Ovary (tissue), 9 donors: ENCODE data around the gene UBE2H. TPM values are rescaled to one million over a fixed set of nuclear protein-coding genes. Genes with fewer than 3 reads are reported as not detected.
"Not testable (repeated sequence)": the region's sequence is repeated elsewhere in the genome, so short reads cannot be mapped to it uniquely, and the experiment has no call there.

ENCODE experiments used
- DNase-seq, 5 donors: peaks; one replicate each; pipeline ENCODE4 v3.0.0-alpha.2; 2019 to 2020
- H3K27ac ChIP-seq, 2 donors: fragments of 200-600 bp; one replicate each; pipeline versions ENCODE4 v1.5.1 to v1.8.0; 2019 to 2022
- H3K27me3 ChIP-seq: fragments of 200-600 bp; one replicate; pipeline ENCODE4 v1.8.0; 2022
- H3K36me3 ChIP-seq: fragments of 200-600 bp; sonication (generic); one replicate; pipeline ENCODE4 v1.5.1; 2019
- H3K4me1 ChIP-seq: one replicate; pipeline ENCODE4 v1.8.1; 2013; ENCODE audit warnings: mild to moderate bottlenecking, moderate library complexity; ENCODE audit not compliant: insufficient read depth
- H3K4me3 ChIP-seq: fragments of 200-600 bp; sonication (generic); one replicate; pipeline ENCODE4 v1.5.1; 2017
- H3K9me3 ChIP-seq, 2 donors: fragments of 200-600 bp in 1 of 2; sonication (generic) in 1 of 2; one replicate each; pipeline versions ENCODE4 v1.5.1 to v1.8.1; 2013 to 2019; ENCODE audit warnings: mild to moderate bottlenecking in 1 of 2, moderate library complexity in 1 of 2
- EP300 ChIP-seq: sonication (generic); formaldehyde crosslinking; IDR thresholded peaks from one replicate; pipeline ENCODE4 v1.6.1; 2017; ENCODE audit warnings: antibody characterized with exemption
- POLR2A ChIP-seq: fragments of 450-650 bp; IDR thresholded peaks from one replicate; pipeline ENCODE4 v1.6.1; 2017; ENCODE audit warnings: antibody characterized with exemption, mild to moderate bottlenecking, moderate library complexity
- WGBS, 3 donors: extraction: QIAGEN DNeasy Blood & Tissue Kit in 1 of 3; methylation state at CpG; one replicate each; pipeline versions ENCODE4 v1.1.5 to v1.1.7; 2013 to 2017; 5-methylcytosine and 5-hydroxymethylcytosine counted together
- intact Hi-C, 4 donors: fragments of 100-400 bp; cut with DNase I; formaldehyde crosslinking; loops; one replicate each; pipeline versions ENCODE4 v1.11.0 to v1.15.1; 2022 to 2023
- polyA plus RNA-seq, 2 donors: library from polyadenylated mRNA; stranded (reverse); fragments of 200-250 nt in 1 of 2; fragments of 350-450 nt in 1 of 2; fragmentation: Illumina TruSeq in 1 of 2; extraction: RNeasy Lipid Tissue Mini Kit (QIAGEN cat#74804) in 1 of 2; gene quantifications; one replicate each; pipeline ENCODE4 v1.2.3, GENCODE V29; 2013 to 2014
- total RNA-seq, 7 donors: library from RNA; depleted of rRNA in 2 of 7; stranded (reverse); fragments of >200 nt in 2 of 7; fragmentation: NEBNext Ultra II Directional in 3 of 7; extraction: Animal tissue kit (Norgen Biotek cat#: 25700) in 3 of 7; gene quantifications; one replicate each; pipeline versions ENCODE4 v1.1.0 to v1.2.4, GENCODE V29; 2016 to 2023
- TF ChIP-seq, protein P1 (sequence below), 3 donors: fragments of 450-650 bp in 2 of 3; fragments of 200-600 bp in 1 of 3; IDR thresholded peaks; one replicate each; pipeline versions ENCODE4 v1.5.1 to v1.8.0; 2016 to 2022; ENCODE audit warnings: antibody characterized with exemption in 3 of 3, mild to moderate bottlenecking in 1 of 3
- donor health status: DM: no; HTN: no; CAD: no; lungs with moderate emphysema.
- donor health status: DM: no; HTN: no; CAD: no.
- donor health status: Bipolar disorder and iron deficiency.
- donor health status: DM: yes; HTN: yes; CAD: no.
- donor health status: DM: no; HTN: no; CAD: no.
- donor health status: DM: yes; HTN: yes; CAD: no.

Gene UBE2H
- total and polyA plus RNA-seq, 9 donors = 38.1 to 149 (median 64.7) TPM

DNA sequence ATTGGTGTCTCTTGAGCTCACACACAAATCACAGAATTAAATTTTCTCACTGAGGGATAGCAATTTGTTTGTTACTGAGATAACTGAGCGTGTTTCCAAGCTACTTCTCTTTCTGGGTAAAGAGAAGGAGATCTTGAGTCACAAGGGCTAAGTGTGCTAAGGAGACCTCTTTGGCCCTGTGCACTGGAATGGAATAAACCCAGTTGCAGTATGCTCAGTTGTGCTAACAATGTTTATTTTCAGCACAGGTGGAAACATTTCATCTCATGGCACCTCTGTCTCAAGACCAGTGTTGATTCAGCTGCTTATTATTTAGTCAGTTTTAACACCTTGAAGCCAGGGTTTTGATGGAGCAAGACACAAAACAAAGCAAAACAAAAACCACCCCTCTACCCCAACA is 22.5 kb upstream of the UBE2H start:
- Histone ChIP-seq H3K9me3 (no peaks in the 10 kb centered on the region), H3K4me3 (no peak overlapping the region), H3K27ac (no peak overlapping the region), H3K27me3 (no peaks in the 10 kb centered on the region), H3K36me3 (no peaks in the 10 kb centered on the region), H3K4me1 (no peaks in the 10 kb centered on the region)
- TF ChIP-seq POLR2A (no peak), EP300 (no peak)
- TF ChIP-seq, protein P1, sequence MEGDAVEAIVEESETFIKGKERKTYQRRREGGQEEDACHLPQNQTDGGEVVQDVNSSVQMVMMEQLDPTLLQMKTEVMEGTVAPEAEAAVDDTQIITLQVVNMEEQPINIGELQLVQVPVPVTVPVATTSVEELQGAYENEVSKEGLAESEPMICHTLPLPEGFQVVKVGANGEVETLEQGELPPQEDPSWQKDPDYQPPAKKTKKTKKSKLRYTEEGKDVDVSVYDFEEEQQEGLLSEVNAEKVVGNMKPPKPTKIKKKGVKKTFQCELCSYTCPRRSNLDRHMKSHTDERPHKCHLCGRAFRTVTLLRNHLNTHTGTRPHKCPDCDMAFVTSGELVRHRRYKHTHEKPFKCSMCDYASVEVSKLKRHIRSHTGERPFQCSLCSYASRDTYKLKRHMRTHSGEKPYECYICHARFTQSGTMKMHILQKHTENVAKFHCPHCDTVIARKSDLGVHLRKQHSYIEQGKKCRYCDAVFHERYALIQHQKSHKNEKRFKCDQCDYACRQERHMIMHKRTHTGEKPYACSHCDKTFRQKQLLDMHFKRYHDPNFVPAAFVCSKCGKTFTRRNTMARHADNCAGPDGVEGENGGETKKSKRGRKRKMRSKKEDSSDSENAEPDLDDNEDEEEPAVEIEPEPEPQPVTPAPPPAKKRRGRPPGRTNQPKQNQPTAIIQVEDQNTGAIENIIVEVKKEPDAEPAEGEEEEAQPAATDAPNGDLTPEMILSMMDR (IDR thresholded peaks at IDR 0.05) = no peak
- intact Hi-C loops = no loop called here
- DNase-seq = no peak
- 60 to 72% (median 72%) methylated on average over 1 of the region's 1 CpG for whole genome bisulfite sequencing, 3 donors

DNA sequence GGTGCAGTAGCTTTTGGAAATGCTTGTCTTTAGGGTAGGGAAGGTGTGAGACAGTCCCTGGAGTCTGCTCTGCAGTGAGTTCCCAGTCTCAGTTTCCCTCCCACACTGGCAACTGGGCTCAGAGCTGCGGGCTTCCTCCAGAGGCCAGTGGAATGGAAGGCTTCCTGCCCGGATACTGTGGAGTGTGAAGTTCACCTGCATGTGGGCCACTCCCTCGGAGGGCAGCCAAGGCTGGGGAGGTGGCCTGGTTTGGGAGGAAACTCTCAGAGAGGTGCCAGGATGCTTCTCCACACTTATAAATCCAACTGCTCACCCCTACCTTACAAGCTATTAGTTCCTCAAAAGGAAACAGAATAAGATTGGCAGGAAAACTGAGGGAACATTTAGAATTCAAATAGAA is 18.1 kb upstream of the UBE2H start:
- intact Hi-C loops = no loop called here
- DNase-seq = no peak
- 71 to 86% (median 82%) methylated on average over 3 of the region's 3 CpGs for WGBS, 3 donors
- no peak overlapping the region for H3K4me3 ChIP-seq
- TF ChIP-seq EP300 = no peak
- TF ChIP-seq POLR2A = no peak
- TF ChIP-seq, protein P1 (IDR thresholded peaks at IDR 0.05) = no peak
- no peak overlapping the region for H3K27ac ChIP-seq
- H3K4me1 ChIP-seq = no peaks in the 10 kb centered on the region
- no peaks in the 10 kb centered on the region for H3K27me3 ChIP-seq
- no peaks in the 10 kb centered on the region for H3K9me3 ChIP-seq
- H3K36me3 ChIP-seq = no peaks in the 10 kb centered on the region

DNA sequence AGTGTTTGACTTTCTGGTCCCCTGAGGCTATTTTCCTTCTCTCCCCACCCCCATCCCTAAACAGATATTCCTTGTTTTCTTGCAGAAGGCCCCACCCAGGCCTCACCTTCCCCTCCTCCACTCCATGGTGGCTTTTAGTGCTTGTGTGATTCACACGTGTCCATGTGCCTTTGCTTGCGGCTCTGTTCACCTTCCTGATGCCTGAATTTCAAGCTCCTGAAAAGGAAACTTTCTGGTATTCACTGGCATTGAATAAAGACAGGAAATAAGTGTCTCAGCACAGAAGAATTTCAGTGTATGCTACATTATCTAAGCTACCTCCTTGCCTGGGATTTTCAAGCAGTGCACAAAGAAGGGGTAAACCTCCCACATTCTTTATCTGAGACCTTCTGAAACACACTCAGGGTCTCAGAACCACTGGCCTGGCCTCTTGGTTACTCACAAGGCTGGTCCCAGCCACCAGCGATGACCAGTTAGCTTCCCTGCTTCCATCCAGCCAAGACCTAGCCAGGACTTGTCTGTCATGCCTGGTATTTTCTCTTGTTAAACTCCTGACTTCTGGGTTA is 17.2 kb upstream of the UBE2H start:
- WGBS, 3 donors = 15 to 31% (median 23%) methylated on average over 3 of the region's 3 CpGs
- Histone ChIP-seq H3K27ac (no peak overlapping the region), H3K36me3 (no peaks in the 10 kb centered on the region), H3K4me3 (no peak overlapping the region), H3K27me3 (no peaks in the 10 kb centered on the region), H3K4me1 (no peaks in the 10 kb centered on the region), H3K9me3 (no peaks in the 10 kb centered on the region)
- no peak for DNase-seq
- intact Hi-C loops = no loop called here
- TF ChIP-seq EP300 (no peak), POLR2A (no peak)
- TF ChIP-seq, protein P1 (IDR thresholded peaks at IDR 0.05) = no peak

DNA sequence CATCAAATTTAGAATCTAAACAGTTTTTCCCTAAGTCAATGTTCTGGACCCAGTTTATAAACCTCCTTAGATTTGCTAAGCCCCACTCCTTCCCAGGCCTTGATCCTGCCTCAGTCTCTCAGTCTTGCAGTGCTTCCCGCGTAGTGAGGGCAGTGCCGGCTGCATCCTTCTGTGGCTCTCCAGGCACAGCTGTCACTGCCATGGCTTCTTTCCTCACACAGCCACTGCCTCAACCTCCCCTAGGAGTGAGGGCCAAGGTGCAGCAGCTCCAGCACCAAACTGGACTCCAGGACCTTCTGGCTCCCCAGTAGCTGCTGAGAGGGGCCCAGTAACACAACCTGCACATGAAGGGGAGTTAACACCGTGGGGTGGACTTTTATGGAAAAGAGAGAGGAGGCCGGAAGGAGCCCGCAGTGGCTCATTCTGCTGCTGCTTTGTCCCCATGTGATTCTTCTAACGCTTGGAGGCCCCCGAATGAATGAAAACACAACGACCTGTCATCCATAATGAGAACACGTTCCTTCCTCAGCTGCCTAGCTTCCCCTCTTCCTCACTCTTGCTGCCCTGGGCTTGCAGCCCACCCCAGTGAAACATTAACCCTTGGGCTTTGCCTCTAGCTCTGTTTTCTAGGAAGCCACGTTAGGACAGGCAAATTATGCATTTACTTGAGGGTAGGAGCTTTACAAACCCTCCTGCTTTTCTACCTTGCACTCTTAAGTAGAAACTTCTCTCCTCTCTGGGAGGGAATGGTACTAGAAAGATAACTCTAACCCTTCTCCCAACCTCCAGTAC is 16.0 kb upstream of the UBE2H start:
- H3K27ac ChIP-seq = no peak overlapping the region
- H3K36me3 ChIP-seq = no peaks in the 10 kb centered on the region
- no peaks in the 10 kb centered on the region for H3K27me3 ChIP-seq
- TF ChIP-seq EP300 (no peak), POLR2A (no peak)
- TF ChIP-seq, protein P1 (IDR thresholded peaks at IDR 0.05) = no peak
- intact Hi-C loops = no loop called here
- H3K4me1 ChIP-seq = no peaks in the 10 kb centered on the region
- 86% methylated on average over 11 of the region's 11 CpGs for WGBS, 3 donors
- H3K9me3 ChIP-seq = no peaks in the 10 kb centered on the region
- no peak overlapping the region for H3K4me3 ChIP-seq
- no peak for DNase-seq

DNA sequence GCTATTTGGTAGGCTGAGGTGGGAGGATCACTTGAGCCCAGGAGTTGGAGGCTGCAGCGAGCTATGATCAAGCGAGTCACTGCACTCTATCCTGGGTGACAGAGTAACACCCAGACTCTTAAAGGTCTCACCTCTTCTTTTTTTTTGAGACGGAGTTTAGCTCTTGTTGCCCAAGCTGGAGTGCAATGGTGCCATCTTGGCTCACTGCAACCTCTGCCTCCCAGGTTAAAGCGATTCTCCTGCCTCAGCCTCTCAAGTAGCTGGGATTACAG is 7.4 kb upstream of the UBE2H start:
- WGBS, 3 donors = 96 to 99% (median 99%) methylated on average over 4 of the region's 4 CpGs

More for the DNA sequence above, 7.4 kb upstream of the UBE2H start:
- H3K4me1 ChIP-seq, intact Hi-C loops, H3K4me3 ChIP-seq, H3K9me3 ChIP-seq, H3K27me3 ChIP-seq, H3K27ac ChIP-seq, DNase-seq, H3K36me3 ChIP-seq: not testable (repeated sequence)
